Astrocyte of the cerebellum (primary cell): ENCODE results near the gene STAT6.
A peak's percentile ranks its signal among the peaks of the same experiment; 100 is the strongest.

Source experiments
- DNase-seq: peaks from one replicate; pipeline ENCODE4 v3.0.0-alpha.2; 2011; ENCODE audit warnings: low read depth
- H3K4me3 ChIP-seq: 2 replicates; pipeline ENCODE4 v1.5.1; 2011; ENCODE audit warnings: mild to moderate bottlenecking, low read depth, low read length, moderate library complexity
- in situ Hi-C: cut with HindIII; loops from 2 replicates; pipeline ENCODE4 v1.10.0; 2017; ENCODE audit warnings: low sequenced_read_pairs
- TF ChIP-seq, protein P1 (sequence below): IDR thresholded peaks from 2 replicates; pipeline ENCODE4 v1.5.1; 2012; ENCODE audit warnings: low read length, low read depth, moderate library complexity, mild to moderate bottlenecking; ENCODE audit errors: missing control alignments

The STAT6 gene

DNA sequence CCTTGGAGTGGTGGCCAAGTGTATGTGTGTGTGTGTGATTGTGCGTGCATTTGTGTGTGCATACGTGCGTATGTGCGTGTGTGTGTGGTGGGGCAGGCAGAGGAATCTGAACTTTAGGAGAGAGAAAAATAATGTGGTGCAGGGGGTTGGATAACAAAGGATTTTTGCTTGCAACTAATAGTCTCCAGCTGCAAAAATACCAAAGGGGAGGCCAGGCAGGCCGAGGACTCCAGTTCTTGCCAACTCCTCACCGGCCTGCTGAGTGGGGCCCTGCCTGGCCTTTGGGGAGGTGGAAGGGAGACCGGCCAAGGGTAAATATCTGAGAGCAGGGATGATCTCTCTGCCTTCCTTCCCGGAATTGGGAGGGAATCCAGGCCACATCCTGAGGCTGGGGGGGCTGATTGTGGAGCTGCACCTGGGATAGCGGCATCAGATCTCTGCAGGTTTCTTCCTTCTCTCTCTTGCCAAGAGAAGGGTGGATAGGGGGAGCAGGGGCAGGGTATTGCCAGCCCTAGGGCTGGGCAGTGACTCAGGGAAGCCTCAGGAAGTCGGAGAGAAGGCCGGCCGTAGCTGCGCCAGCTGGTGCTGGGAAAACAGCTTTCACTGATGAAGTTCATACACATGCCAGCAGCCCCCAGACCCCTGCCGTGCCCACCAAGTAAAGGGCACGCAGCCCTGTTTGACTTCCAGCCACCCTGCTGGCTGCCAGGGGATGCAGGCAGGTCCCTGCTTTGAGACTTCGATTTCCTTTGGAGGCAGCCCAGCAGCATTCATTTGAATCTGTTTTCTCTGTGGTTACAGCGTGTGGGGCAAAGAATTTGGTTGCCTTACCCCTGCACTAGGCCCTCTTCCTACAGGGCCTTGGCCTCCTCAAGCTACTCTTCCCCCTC is 40.8 kb upstream of the STAT6 start:
- TF ChIP-seq, protein P1, sequence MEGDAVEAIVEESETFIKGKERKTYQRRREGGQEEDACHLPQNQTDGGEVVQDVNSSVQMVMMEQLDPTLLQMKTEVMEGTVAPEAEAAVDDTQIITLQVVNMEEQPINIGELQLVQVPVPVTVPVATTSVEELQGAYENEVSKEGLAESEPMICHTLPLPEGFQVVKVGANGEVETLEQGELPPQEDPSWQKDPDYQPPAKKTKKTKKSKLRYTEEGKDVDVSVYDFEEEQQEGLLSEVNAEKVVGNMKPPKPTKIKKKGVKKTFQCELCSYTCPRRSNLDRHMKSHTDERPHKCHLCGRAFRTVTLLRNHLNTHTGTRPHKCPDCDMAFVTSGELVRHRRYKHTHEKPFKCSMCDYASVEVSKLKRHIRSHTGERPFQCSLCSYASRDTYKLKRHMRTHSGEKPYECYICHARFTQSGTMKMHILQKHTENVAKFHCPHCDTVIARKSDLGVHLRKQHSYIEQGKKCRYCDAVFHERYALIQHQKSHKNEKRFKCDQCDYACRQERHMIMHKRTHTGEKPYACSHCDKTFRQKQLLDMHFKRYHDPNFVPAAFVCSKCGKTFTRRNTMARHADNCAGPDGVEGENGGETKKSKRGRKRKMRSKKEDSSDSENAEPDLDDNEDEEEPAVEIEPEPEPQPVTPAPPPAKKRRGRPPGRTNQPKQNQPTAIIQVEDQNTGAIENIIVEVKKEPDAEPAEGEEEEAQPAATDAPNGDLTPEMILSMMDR = peak; percentile 1
- H3K4me3 ChIP-seq = no peak overlapping the region
- in situ Hi-C loops = no loop called here
- DNase-seq = peak; percentile 91

DNA sequence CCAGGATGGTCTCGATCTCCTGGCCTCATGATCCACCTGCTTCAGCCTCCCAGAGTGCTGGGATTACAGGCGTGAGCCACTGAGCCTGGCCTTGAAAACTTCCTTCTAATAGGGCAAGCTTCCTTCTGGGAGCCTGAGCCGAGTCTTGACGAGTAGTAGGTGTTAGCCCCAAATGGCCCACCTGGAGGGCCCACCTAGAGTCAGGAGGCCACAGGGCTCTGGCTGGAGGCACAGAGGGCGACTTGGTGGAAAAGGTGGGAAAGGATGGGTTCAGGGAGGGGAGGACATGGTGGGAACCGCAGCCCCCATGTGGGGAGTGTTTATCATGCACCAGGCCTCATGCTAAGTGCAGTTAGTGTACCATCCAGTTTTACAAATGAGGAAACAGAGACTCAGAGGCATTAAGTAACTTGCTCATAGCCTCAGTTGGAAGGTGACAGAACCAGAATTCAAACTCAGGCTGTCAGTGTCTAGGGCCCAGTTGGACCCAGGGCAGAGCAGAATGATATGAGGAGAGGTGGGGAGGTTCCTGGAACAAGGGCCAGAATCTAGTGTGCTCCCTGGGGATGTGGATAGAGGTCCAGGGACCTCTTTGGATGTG is 39.3 kb upstream of the STAT6 start:
- TF ChIP-seq, protein P1 = no peak
- H3K4me3 ChIP-seq = no peak overlapping the region
- in situ Hi-C loops = no loop called here

DNA sequence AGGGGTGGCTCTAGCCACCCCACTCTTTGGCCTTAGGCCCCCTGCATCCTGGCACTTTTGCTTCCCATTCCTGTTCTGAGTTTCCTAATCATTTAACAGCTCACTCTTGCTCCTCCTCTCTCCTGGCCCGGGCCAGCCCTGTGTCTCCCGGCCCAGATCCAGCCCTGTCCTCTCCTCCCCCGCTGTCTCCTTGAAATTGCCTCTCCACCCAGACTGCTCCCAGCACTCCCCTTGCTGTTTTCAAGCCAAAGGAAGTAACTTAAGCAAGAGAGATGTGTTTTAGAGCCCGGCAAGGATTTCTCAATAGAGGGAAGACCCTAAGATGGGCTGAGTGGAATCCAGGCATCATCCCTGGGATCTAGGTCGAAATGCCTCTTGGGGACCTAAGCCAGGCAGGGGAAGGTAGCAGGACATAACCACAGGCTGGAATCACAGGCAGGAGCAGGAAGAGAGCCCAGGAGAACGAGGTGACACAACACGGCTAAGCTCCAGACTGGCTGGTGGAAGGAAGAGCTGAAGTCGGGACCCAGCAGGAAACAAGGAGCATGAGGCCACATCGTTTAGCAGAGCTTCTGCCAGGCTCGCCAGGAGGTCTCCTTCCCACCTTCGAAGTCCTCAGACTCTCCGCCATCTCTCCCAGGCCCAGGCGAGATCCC is 38.2 kb upstream of the STAT6 start:
- in situ Hi-C loops = no loop called here
- no peak for DNase-seq
- TF ChIP-seq, protein P1 = no peak
- no peak overlapping the region for H3K4me3 ChIP-seq

More for the DNA sequence above, 39.3 kb upstream of the STAT6 start:
- no peak for DNase-seq

DNA sequence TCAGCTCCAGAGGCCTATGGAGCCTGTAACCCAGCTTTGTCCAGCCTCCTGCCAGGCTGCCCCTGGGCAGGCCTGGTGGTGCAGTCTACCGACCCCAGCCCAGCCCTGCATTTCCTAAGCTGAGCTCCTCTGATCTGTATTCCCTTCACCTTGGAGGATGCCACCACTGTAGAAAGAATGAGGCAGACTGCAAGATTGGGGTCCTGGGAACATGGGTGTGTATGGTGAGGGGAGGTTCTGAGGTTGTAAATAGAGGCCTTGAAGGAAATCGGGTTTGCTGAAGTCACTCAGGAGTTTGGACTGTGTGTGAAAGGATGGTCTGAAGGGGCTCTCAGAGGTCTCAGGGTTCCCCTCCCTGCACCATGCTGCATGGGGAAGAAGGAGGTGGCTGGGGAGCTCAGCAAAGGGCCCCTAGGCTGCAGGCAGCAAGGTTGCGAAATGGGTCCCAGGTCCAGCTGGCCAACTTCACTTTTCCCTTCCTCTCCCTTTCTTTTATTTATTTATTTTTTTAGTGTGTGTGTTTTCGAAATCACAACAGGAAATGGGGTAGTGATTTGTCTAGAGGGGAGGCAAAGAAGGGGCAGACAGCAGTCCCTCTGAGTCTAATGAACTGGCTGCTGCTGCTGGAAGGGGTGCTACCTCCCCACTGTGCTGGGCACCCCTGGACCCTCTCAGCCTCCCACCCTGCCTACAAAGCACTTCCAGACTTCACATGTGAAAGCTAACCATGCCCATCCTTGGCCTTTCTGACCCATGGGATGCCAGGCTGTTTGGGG is 37.5 kb upstream of the STAT6 start:
- no peak overlapping the region for H3K4me3 ChIP-seq
- in situ Hi-C loops = no loop called here
- TF ChIP-seq, protein P1 = no peak
- no peak for DNase-seq

DNA sequence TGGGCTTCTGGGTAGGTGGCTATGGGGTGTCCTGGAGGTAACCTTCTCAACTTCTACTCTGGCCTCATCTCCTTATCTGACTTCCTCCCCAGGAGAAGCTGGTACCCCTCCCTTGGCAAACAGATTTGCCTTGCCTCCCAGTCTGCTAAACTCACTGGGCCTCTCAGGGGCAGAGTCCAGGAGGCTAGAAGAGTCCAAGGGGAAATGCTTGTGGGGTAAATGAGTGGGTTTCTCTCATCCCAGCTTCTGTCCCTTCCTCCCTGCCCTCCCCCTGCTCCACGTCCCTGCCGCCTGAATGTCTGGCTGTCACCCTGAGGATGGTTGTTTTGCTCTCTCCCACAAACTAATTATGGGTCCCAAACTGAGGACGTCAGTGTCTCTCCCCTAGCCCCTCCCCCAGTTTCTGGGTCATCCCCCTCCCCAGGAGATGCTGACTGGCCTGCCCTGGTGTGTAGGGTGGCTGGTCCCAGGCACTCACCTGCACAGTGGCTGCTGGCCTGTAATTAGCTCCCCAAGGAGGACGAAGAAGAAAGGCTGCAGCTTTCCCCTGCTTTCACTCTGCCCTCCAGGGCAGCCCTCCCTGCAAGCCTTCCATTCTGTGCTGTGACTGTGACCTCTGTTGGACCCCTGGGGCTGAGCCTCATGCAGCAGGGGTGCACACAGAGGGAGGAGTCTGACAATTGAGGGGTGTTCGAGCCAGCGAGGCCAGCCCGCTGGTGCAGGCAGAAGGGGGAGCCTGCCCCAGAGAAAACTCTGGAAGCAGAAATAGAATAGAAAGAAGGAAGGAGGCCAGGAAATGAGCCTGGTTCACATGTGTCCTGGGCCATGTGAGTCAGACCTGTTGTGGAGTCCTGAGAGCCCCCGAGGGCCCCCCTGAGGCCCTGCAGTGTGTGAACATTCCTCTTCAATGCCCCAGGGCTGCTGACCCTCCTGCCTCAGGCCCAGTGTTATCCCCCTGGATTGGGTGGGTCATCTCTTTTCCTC is 36.1 kb upstream of the STAT6 start, which contains the start of gene LRP1-AS:
Gene LRP1-AS, minus strand, starts transcription at position 659 of the 984 bp plus-strand sequence.
- H3K4me3 ChIP-seq = no peak within 1 kb of the TSS
- in situ Hi-C loops = no loop called here
- TF ChIP-seq, protein P1 = peak; percentile 3
- DNase-seq = no peak
